ENCODE data around the gene TEAD1.

TEAD1 gene

GRCh38 chr11:12786450-12786849 lies 112.2 kb downstream of the TEAD1 start:
- no peak for DNase-seq (ENCODE audit: low read depth in 2 of 2, low spot score in 1 of 2)

GRCh38 chr11:12786891-12787290 lies 112.7 kb downstream of the TEAD1 start:
- DNase-seq (ENCODE audit: low read depth in 2 of 2, low spot score in 1 of 2), result no peak

GRCh38 chr11:12787847-12788246 lies 113.6 kb downstream of the TEAD1 start:
- no peak for DNase-seq (ENCODE audit: low read depth in 2 of 2, low spot score in 1 of 2)

GRCh38 chr11:12789054-12789453 lies 114.8 kb downstream of the TEAD1 start:
- no peak for DNase-seq (ENCODE audit: low read depth in 2 of 2, low spot score in 1 of 2)

GRCh38 chr11:12789596-12790215 lies 115.5 kb downstream of the TEAD1 start:
- DNase-seq (ENCODE audit: low read depth in 2 of 2, low spot score in 1 of 2), result no peak

GRCh38 chr11:12790861-12791616 lies 116.8 kb downstream of the TEAD1 start:
- DNase-seq (ENCODE audit: low read depth in 2 of 2, low spot score in 1 of 2), result no peak

- no peak for DNase-seq (ENCODE audit: low read depth in 2 of 2, low spot score in 1 of 2)
Observed at GRCh38 chr11:12792018-12792417, 117.8 kb downstream of the TEAD1 start.

GRCh38 chr11:12792590-12792989 lies 118.4 kb downstream of the TEAD1 start:
- no peak for DNase-seq (ENCODE audit: low read depth in 2 of 2, low spot score in 1 of 2)

GRCh38 chr11:12793065-12793464 lies 118.8 kb downstream of the TEAD1 start:
- no peak for DNase-seq (ENCODE audit: low read depth in 2 of 2, low spot score in 1 of 2)

- DNase-seq (ENCODE audit: low read depth in 2 of 2, low spot score in 1 of 2), result no peak
Observed at GRCh38 chr11:12793506-12793905, 119.3 kb downstream of the TEAD1 start.

GRCh38 chr11:12794576-12795230 lies 120.5 kb downstream of the TEAD1 start:
- no peak for DNase-seq (ENCODE audit: low read depth in 2 of 2, low spot score in 1 of 2)

GRCh38 chr11:12797996-12798395 lies 123.8 kb downstream of the TEAD1 start:
- DNase-seq (ENCODE audit: low read depth in 2 of 2, low spot score in 1 of 2), result no peak

GRCh38 chr11:12798609-12799011 lies 124.4 kb downstream of the TEAD1 start:
- DNase-seq (ENCODE audit: low read depth in 2 of 2, low spot score in 1 of 2), result no peak

GRCh38 chr11:12799334-12799835 lies 125.2 kb downstream of the TEAD1 start:
- no peak for DNase-seq (ENCODE audit: low read depth in 2 of 2, low spot score in 1 of 2)

GRCh38 chr11:12800032-12800671 lies 125.9 kb downstream of the TEAD1 start:
- no peak for DNase-seq (ENCODE audit: low read depth in 2 of 2, low spot score in 1 of 2)

GRCh38 chr11:12800871-12801270 lies 126.7 kb downstream of the TEAD1 start:
- DNase-seq (ENCODE audit: low read depth in 2 of 2, low spot score in 1 of 2), result no peak

GRCh38 chr11:12801976-12802375 lies 127.8 kb downstream of the TEAD1 start:
- DNase-seq (ENCODE audit: low read depth in 2 of 2, low spot score in 1 of 2), result no peak

- DNase-seq (ENCODE audit: low read depth in 2 of 2, low spot score in 1 of 2), result no peak
Observed at GRCh38 chr11:12802418-12803085, 128.3 kb downstream of the TEAD1 start.

- no peak for DNase-seq (ENCODE audit: low read depth in 2 of 2, low spot score in 1 of 2)
Observed at GRCh38 chr11:12803086-12803826, 129.0 kb downstream of the TEAD1 start.

- DNase-seq (ENCODE audit: low read depth in 2 of 2, low spot score in 1 of 2), result no peak
Observed at GRCh38 chr11:12806113-12806512, 131.9 kb downstream of the TEAD1 start.
